GDM1 (cell line): ENCODE measurements around the gene PIAS1.
"Not testable (repeated sequence)": the region's sequence is repeated elsewhere in the genome, so short reads cannot be mapped to it uniquely, and the experiment has no call there.

Experiments used
- DNase-seq: peaks from one replicate; lab custom pipeline; 2025; lab: John Stamatoyannopoulos, UW

The PIAS1 gene

DNA sequence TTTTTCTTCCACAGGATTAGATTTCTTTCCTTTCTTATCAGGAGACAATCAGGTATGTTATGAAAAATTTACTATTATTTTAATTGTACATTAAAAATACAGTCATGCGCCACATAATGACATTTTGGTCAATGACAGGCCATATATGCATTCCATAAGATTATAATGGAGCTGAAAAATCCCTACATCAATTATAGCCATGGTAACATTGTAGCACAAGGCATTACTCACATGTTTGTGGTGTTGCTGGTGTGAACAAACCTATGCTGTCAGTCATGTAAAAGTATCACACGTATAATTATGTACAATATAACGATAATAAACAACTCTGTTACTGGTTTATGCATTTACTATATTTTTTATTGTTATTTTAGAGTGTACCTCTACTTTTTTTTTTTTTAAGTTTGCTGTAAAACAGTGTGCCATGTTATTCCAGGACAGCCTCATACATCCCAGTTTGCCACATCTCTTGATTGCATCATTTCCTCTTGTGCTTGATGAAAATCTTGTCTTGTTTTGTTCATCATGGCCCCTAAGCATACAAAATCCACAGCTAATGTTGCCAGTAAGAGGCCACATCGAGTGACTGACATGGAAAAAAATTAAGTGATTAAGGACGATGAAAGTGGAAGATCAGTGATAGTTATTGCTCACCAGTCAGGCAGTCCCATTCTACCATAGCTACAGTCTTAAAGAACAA lies 129.7 kb downstream of the PIAS1 start:
- no peak for DNase-seq

DNA sequence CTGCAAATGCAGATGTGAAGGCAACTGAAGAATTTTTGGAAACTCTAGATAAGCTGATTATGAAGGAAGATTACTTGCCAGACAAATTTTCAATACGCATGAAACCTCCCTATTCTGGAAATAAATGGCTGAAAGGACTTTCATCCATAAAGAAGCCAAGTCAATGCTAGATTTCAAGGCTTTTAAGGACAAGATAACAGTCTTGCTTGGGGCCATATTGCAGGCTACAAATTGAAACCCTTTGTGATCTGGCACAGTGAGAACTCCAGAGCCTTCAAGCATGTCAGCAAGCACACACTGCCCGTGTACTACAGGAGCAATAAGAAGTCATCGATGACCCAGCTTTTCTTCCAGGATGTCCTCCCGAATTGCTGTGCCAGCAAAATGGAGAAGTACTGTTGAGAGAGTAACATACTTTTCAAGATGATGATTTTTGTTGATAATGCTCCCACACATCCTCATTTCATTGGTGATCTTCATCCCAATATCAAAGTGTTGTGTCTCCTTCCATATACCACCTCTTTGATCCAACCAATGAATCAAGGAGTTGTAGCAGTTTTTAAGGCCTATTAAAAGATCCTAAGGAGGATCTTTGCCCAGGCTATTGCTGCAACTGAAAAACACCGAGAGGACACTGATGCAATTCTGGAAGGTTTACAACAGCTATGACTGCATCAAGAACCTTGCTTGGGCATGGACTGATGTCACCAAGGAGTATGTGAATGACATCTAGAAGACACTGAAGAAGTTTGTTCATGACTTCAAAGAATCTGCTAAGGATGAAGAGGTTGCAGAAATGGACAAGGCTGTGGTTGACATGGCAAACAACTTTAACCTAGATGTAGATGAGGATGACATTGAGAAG lies 130.7 kb downstream of the PIAS1 start:
- DNase-seq, result no peak

DNA sequence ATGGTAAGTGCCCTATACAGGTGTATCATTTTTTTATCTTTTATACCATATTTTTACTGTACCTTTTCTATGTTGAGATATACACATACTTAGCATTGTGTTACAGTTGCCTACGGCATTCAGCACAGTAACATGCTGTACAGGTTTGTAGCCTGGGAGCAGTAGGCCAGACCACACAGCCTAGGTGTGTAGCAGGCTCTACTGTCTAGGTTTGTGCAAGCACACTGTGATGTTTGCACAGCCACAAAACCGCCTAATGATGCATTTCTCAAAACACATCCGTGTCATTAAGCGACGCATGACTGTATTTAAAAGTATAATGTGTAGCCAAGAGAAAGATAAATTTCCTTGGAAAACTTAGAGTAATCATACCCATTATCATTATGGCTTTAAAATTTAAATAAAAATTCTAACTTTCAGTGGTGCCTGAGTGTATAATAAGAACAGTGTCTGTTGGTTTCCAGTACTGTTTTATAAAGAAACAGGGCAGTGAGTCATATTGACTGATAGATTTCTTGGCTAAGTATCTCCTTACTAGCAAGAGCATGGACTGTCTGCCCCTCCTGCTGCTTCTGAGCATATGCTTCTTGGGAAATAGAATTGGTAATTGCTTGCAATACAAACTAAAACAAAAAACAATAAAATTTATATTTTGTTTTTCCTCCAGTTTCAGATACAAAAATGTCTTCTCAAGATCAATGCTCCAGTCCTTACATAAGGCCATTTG lies 132.7 kb downstream of the PIAS1 start:
- DNase-seq, result no peak

DNA sequence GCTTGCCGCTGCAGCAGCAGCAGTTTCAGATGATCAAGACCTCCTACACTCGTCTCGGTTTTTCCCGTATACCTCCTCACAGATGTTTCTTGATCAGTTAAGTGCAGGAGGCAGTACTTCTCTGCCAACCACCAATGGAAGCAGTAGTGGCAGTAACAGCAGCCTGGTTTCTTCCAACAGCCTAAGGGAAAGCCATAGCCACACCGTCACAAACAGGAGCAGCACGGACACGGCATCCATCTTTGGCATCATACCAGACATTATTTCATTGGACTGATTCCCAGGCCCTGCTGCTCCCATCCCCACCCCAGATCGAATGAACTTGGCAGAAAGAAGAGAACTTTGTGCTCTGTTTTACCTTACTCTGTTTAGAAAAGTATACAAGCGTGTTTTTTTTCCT lies 133.4 kb downstream of the PIAS1 start:
- no peak for DNase-seq

DNA sequence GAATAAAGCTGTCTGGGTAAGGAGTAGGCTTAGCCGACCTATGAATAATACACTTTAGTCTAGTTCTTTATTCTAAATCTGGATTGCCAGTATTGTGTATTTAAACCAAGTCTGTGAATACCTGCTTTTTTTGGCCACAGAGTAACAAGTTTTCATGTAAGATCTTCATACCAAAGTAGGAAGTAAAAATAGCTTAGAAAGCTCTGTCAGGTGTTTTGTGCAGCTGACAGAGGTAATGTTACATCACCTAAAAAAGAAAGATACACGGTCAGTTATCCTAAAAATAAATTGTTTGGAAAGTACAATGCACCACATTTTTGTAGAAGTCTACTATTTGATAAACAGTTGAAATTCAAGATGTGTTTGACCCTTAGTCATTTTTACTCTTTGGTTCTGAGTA lies 134.5 kb downstream of the PIAS1 start:
- no peak for DNase-seq

DNA sequence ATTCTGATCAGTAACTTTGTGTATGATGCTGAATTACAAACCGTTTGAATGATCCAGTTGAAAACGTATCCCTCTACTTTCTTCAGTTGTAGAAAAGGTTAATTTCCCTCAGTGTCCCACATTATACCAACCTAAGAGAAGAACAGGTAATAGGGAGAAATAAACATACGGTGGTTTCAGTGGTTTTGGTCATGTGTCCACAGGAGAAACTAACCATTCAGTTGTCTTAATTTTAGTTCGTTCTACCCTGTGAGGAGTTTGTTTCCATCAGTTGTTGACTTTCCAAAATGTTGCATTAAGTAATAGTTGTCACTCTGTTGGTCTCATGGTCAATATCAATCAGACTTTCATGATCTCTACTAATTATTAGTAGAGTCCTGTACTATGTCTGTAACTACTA lies 135.9 kb downstream of the PIAS1 start:
- DNase-seq, result no peak

DNA sequence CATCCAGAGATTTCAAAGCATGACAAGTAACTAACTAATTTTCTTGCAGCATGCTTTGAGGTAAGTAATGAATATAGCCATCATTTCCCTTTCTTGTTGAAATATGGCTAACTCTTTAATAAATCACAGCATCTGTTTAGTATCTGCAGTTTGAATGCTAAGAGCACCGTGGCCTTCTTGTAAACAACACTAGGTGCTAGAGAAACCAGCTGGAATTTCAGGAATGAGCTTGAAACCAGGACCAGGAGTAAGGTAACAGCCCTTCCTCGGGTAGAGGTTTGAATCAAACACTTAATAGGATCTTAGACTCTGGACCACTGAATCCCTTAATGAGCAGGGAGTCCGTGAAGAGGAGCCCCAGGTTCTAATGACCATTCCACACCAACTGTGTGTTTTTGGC lies 137.4 kb downstream of the PIAS1 start:
- no peak for DNase-seq

DNA sequence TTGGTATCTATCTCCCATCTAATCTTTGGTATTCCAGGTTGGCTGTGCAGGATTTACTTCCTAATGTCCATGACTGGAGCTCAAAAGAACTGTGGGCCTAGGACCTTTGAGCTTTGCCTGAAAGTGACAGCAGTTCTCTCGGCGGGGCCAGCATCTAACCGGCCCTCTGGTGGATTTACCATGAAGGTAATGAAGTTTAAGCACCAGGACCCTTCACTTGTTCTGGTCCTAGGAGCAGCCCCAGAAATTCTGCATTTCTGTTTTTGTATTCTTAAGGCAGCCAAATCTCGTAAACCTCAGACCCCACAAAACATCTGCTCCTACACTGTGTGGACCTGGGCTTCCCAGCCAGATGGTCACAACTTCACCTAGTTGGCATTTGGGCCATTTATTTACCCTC lies 138.0 kb downstream of the PIAS1 start:
- DNase-seq, result no peak

DNA sequence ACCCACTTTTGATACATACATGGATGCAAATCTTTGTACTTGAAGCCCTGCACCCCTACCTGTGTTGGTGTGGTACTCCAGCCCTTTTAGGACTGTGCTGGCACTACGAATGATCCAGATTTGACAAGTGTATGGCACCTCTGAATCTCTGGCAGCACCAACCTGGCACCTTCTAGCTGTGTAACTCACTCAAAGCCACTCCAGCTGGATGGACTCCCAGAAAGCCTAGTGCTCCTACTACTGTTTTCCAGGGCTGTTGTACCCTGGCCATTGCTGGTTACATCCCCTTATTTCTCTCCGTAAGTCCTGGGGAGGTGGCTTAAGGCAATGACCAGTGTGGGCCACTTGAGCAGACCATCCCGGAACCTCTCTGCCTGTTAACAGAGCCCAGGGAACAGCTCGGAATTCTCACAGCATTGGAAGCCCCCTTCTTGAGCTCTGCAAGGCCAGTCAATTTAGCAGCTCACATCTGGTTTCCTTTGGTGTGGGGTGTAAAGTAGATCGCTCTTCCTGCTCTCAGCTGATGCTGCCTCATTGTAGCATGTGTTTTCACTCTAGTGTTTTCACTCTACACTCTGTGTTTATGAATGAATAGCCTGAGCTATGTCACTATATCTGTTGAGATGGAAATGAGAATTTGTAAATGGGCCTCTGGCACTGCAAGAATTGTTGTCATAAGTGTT lies 138.8 kb downstream of the PIAS1 start:
- DNase-seq, result no peak

DNA sequence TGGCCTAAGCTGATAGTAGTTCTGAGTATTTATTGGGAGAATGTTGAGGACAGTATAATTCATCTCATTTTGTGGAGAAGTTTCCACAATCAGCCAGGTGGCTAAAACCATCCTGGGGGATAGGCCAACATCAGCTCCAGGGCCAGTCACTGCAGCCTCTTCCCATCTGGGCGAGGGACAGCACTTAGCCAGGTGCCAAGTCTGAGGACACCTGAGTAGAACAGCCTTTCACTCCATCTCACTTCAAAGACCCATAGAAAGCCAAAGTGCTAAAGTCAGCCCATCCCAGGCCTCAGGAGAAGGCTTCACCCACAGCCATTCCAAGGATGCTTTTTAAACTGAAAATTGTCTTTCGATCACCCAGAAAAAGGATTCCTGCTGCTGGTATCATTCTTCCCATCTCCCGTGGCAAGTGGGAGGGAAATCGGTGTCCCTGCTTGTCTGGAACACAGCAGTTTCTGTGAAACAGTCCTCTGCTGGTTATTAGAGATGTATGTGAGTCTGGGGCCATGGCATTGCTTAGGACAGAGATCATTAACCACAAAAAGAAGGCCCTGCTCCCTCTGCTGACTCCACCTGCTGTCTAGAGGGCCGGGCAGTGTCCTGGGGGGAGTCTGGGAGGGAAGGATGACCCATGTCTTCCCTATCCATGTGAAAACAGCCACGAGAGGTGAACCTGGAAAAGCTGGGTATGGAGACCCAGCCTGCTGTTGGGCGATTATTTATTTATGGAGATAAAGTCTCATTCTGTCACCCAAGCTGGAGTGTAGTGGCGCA lies 141.4 kb downstream of the PIAS1 start:
- DNase-seq, result no peak

DNA sequence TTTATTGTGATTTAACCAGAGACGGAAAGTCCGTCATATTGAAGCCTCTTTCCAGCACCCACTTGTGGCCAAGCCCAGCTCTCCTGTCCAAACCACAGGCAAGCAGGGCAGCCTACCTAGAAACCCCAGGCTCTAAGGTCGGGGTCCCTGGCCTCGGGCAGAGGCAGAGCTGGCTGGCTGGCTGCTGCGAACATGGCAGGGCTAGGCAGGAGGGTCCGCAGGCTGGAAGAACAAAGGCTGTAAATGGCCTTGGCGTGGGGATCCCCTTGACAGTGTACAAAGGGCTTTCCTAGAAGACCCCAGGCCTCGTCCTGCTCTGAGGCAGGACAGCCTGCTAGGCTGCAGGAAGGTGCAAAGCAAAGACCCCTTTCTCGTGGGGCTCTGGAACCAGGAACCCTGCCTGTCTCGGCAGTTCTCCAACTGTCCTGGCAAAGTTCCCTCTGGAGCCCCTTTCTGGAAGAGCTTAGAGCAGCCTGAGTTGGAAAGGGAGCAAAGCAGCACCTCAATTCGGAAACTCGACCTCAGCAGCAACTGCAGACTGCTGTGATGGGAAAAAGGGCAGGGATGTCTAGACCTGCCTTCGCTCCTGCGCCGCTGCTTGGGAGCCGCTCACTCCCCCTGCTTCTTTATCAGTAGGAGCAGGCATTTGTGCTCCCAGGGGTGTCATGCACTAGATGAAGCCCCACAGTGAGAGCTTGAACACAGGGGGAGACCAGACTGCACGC lies 142.5 kb downstream of the PIAS1 start:
- no peak for DNase-seq

DNA sequence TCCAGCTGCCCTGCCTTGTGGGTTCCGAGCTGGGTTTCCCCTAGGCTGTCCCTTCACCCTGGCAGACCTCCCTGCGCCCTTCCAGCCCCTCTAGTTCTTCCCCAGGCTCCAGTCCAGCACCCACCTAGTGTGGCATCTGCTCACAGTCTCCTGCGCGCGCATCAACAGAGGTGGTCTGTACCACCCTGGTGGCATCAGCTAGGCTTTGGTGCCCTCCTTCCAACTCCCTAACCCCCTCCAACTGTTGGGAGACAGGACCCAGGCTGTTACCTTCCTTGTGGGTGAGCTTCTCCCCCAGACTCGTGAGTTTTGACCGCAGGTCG lies 143.0 kb downstream of the PIAS1 start:
- no peak for DNase-seq

DNA sequence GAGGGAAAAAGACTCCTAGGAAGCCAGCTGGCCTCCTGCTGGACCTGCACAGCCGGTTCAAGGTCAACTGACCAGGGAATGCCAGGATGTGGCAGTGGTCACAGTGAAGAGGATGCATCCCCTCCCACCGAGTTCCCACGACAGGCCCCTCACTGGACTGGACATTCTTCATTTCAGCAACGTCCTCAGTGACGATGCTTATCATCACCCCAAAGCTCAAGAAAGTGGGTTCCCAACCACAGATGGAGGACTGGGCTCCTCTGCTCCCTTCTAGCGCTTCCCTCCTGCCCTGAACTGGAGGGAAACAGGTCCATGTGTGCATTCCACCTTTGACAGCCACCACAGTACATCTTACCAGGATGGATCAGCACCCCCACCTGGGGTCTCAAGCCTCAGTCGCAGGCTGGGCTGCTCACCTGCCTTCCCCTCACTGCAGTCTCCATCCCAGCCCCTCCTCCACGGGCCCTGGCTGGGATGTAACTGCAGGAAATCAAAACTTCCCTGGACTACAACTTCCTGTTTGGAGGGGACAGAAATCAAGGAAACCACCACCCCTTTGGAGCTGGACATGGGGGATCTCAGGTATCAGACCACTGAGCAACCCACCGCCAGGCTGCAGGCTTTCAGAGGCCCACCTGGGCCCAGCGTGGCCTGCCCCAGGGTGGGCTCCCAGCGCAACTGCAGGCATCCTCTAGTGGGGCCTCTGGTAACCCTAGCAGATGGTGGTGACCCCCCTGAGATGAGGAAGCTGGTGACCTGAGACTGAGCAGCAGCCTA lies 143.7 kb downstream of the PIAS1 start:
- no peak for DNase-seq

DNA sequence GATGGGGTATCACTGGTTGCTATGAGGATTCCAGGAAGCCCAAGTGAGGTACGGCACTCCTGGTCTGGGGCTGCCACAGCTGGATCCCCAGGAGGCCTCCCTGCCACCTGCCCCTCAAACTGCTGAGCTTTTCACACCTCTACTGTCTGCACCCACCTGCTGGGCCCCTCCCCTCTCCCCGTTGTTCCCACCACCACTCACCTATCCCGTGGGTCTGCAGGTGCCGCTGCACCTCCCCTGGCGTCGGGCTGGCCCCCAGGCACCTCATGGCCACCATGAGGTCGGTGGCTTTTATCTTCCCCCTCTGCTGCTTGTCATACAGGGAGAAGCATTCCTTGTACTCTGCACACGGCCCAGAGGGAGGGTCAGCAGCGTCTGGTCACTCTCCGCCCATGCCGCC lies 145.2 kb downstream of the PIAS1 start:
- DNase-seq, result no peak

DNA sequence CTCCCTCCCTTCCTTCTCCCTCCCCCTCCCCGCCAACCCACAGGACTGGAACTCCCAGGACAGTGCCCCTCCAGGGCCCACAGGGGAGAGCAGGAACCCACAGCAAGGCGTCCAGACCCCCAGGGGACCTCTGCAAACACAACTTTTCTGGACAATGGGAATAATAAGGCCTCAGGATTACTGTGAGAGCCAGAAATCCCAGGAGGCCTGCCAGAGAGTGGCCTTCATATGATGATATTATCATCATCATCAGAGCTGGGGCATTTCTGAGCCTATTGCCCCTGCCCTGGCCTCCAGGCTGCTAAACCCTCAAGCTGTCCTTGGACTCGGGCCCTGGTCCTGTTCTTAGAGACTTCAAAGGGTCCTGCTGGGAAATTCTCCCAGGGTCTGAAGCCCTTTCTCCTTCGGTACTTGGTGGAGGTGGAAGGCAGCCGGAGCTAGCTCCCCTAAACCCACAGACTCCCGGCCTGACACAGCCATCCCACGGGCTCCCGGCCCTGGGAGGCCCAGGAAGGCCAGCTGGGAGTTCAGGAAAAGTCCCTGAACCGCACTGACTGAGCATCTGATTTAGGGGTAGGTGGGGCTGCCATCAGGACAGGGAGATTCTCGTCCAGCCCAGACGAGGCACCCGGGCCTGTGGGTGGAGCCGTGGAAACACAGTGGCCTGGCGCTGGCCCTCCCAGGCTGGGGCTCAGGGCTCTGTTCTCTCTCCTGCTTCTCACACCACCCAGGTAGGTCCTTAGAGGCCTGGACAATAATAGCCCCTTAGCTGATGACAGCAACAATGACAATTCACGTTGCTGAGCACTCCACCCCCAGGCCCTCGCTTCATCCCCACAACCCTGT lies 146.1 kb downstream of the PIAS1 start:
- DNase-seq, result no peak

DNA sequence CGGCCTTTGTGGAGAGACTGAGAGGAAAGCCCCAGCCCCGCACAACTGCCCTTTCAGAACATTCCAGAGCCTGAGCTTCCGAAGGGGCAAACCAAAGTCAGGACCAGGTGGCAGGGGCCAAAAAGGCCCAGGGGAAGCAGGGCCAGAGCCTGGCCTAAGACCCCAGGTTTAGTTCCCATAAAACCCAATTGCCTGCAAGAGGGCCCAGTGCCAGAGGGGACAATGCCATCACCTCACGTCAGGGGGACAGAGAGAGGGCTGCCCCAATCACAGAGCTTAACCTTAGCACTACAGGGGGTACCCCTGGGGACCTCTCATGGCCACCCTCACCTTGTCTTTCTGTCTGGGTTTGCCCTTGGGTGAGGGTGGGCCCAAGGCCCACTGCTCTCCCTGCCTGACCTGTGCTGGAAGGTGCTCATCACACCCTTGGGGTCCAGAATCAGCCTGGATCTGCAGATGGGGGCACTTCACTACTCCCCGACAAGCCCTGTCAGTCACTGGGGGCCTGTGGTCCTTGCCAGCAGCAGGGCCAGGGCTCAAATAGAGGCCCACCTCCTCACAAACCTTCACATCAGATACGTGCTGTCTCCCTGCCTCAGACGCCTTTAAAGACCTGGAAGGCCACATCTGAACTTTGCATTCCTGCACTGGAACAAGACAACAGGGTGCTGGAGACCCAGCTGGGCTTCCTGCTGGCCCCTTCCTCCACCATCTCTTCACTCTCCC lies 147.2 kb downstream of the PIAS1 start:
- no peak for DNase-seq

DNA sequence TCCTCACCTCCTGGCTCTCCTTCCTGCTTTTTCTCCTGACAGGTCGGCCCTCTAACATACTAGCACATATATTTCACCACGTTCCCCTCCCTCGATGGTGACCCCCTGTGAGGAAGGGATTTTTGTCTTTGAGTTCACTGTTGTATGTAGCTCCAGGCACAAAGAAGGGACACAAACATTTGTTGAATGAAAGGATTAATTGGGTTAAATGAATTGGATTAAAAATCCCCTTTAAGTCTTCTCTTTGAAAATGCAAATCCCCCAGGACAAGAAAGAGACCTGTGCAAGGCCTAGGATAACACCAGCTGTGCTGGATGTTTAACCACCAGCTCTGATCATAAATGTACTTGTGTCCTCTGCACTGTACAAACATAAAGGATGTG lies 147.8 kb downstream of the PIAS1 start:
- no peak for DNase-seq

DNA sequence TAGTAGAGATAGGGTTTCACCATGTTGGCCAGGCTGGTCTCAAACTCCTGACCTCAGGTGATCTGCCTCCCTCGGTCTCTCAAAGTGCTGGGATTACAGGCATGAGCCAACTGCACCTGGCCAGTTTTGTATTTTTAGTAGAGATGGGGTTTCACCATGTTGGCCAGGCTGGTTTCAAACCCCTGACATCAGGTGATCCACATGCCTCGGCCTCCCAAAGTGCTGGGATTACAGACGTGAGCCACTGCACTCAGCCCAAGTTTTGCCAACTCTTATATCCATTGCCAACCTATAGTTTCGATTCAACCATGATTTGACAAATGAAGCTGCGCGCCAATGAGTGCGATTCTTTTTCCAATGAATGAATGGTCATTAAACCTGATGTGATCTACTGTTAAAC lies 148.9 kb downstream of the PIAS1 start:
- not testable (repeated sequence) for DNase-seq

DNA sequence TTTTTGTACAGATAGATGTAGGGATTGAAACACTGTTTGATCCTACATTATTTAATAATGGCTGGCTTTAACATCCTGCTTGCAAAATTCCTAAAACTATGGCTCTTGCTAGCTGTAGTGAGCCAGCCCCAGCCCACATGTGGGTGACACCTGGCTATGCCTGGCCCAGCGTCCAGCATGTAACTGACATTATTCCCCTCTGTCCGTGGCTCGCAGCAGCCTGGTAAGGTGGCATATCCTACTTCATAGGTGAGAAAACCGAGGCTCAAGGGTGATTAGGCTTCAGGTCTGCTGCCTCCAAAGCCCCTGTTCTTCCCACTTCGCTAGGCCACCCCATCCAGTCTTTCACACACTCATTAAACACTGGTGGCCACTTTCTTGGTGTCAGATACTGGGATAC lies 149.4 kb downstream of the PIAS1 start:
- DNase-seq, result no peak
